ENCODE measurements around the gene CCDC92. TPM values are rescaled to one million over a fixed set of nuclear protein-coding genes. Genes with fewer than 3 reads are reported as not detected.

CCDC92 gene
- total RNA-seq, 1 donor from 2014 or later = 22.9 TPM

GRCh38 chr12:124006085-124006845 lies 33.6 kb upstream of the CCDC92 start:
- no peak overlapping the region for H3K4me3 Mint-ChIP-seq
- peaks cover 13% of the 10 kb centered on the region for H3K36me3 Mint-ChIP-seq
- H3K4me1 Mint-ChIP-seq (ENCODE audit: unreplicated experiment) = peaks cover 33% of the 10 kb centered on the region
- DNase-seq (ENCODE audit: extremely low spot score, unreplicated experiment) = no peak
- no peaks in the 10 kb centered on the region for H3K27me3 Mint-ChIP-seq
- no peak for TF ChIP-seq CTCF (conservative IDR thresholded peaks at IDR 0.05)
- H3K27ac Mint-ChIP-seq = peak overlapping the region; percentile 36
- no peaks in the 10 kb centered on the region for H3K9me3 Mint-ChIP-seq

GRCh38 chr12:124004233-124004875 lies 31.7 kb upstream of the CCDC92 start:
- Mint-ChIP-seq H3K27ac (no peak overlapping the region), H3K4me1 (ENCODE audit: unreplicated experiment) (peaks cover 33% of the 10 kb centered on the region), H3K9me3 (no peaks in the 10 kb centered on the region), H3K36me3 (peaks cover 3% of the 10 kb centered on the region), H3K27me3 (no peaks in the 10 kb centered on the region), H3K4me3 (no peak overlapping the region)
- TF ChIP-seq CTCF (conservative IDR thresholded peaks at IDR 0.05) = no peak
- no peak for DNase-seq (ENCODE audit: extremely low spot score, unreplicated experiment)

GRCh38 chr12:124002654-124003053 lies 30.0 kb upstream of the CCDC92 start:
- H3K27me3 Mint-ChIP-seq = no peaks in the 10 kb centered on the region
- H3K4me1 Mint-ChIP-seq (ENCODE audit: unreplicated experiment) = peaks cover 31% of the 10 kb centered on the region
- no peak overlapping the region for H3K4me3 Mint-ChIP-seq
- TF ChIP-seq CTCF (conservative IDR thresholded peaks at IDR 0.05) = no peak
- no peak overlapping the region for H3K27ac Mint-ChIP-seq
- H3K9me3 Mint-ChIP-seq = no peaks in the 10 kb centered on the region
- no peak for DNase-seq (ENCODE audit: extremely low spot score, unreplicated experiment)
- peaks cover 6% of the 10 kb centered on the region for H3K36me3 Mint-ChIP-seq

- Mint-ChIP-seq H3K9me3 (no peaks in the 10 kb centered on the region), H3K4me1 (ENCODE audit: unreplicated experiment) (peaks cover 31% of the 10 kb centered on the region), H3K27me3 (no peaks in the 10 kb centered on the region), H3K4me3 (no peak overlapping the region), H3K27ac (no peak overlapping the region), H3K36me3 (peaks cover 6% of the 10 kb centered on the region)
- no peak for TF ChIP-seq CTCF (conservative IDR thresholded peaks at IDR 0.05)
- DNase-seq (ENCODE audit: extremely low spot score, unreplicated experiment) = no peak
These were observed 29.5 kb upstream of the CCDC92 start for GRCh38 chr12:124002021-124002644.

- no peak for DNase-seq (ENCODE audit: extremely low spot score, unreplicated experiment)
These were observed 28.7 kb upstream of the CCDC92 start for GRCh38 chr12:124001343-124001742.

More at GRCh38 chr12:124001343-124001742, 28.7 kb upstream of the CCDC92 start:
- Mint-ChIP-seq H3K4me1 (ENCODE audit: unreplicated experiment) (peaks cover 30% of the 10 kb centered on the region), H3K27me3 (no peaks in the 10 kb centered on the region), H3K36me3 (peaks cover 6% of the 10 kb centered on the region), H3K4me3 (no peak overlapping the region), H3K27ac (no peak overlapping the region), H3K9me3 (no peaks in the 10 kb centered on the region)
- TF ChIP-seq CTCF (conservative IDR thresholded peaks at IDR 0.05) = no peak

Measured in type B pancreatic cell (in vitro differentiated cells).